ENCODE data around the gene ZNF688. TPM values are rescaled to one million over a fixed set of nuclear protein-coding genes. Genes with fewer than 3 reads are reported as not detected.

ZNF688 gene
- total and polyA plus RNA-seq, 2 of the 13 experiments (the other 11 are each of a cell fraction or from before 2014, with no cell fraction given) = 2.4 to 5.4 TPM

DNA sequence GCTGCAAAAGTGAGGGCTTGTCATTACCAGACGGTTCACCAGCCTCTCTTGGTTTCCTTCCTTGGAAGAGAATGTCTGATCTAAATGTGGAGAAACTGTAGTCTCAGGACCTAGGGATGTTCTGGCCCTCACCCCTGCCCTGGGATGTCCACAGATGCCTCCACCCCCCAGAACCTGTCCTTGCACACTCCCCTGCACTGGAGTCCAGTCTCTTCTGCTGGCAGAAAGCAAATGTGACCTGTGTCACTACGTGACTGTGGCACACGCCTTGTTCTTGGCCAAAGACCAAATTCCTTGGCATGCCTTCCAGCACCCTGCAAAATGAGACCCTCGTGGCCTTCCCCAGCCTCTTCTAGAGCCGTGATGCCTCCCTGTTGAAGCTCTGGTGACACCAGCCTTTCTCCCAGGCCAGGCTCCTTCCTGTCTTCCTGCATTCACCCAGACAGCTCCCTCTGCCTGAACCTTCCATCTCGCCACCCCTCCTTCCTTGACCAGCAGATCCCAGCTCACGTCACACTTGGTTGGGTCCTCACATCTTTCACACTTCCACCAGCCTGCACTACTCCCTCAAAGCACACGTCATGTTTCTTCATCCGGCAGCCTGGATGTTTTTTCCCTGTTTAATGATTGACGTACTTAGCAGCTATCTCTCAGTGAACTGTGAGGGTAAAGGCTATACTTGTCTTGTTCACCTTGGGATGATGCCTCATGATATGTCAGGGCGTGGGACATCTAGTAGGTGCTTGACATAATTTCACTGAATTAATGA is 49.5 kb downstream of the ZNF688 start (continued):
- TF ChIP-seq ZNF75D (CRISPR knock-in tag; IDR thresholded peaks at IDR 0.05; ENCODE audit: borderline replicate concordance) (no peak), RFX5 (IDR thresholded peaks at IDR 0.05; ENCODE audit: low read depth, low read length) (0 out of 2 replicates have a peak, but pooled peaks have one; percentile 19), TBX3 (IDR thresholded peaks at IDR 0.05; ENCODE audit: borderline replicate concordance) (peak; percentile 43; the same call in 1 of the 2 replicates), GABPB1 (CRISPR knock-in tag; IDR thresholded peaks at IDR 0.05) (peak; percentile 75; the same call in 1 of the 2 replicates), ZNF782 (CRISPR knock-in tag; IDR thresholded peaks at IDR 0.05; ENCODE audit: borderline replicate concordance) (peak; percentile 76; the same call in 1 of the 2 replicates), ZNF225 (CRISPR knock-in tag; IDR thresholded peaks at IDR 0.05) (peak; percentile 22; the same call in 1 of the 2 replicates), ZNF607 (CRISPR knock-in tag; IDR thresholded peaks at IDR 0.05; ENCODE audit: borderline replicate concordance) (peak; percentile 69; the same call in 1 of the 2 replicates), MYC (CRISPR knock-in tag; IDR thresholded peaks at IDR 0.05; ENCODE audit: borderline replicate concordance) (peak; percentile 30; the same call in 1 of the 2 replicates), ZNF746 (CRISPR knock-in tag; IDR thresholded peaks at IDR 0.05) (peak; percentile 64; the same call in 1 of the 2 replicates), SMARCE1 (IDR thresholded peaks at IDR 0.05; ENCODE audit: borderline replicate concordance) (no peak), ELF3 (CRISPR knock-in tag; IDR thresholded peaks at IDR 0.05) (peak; percentile 64; the same call in 1 of the 2 replicates), ZNF333 (CRISPR knock-in tag; IDR thresholded peaks at IDR 0.05; ENCODE audit: borderline replicate concordance) (peak; percentile 69; the same call in 1 of the 2 replicates)
- TF ChIP-seq, protein P1, sequence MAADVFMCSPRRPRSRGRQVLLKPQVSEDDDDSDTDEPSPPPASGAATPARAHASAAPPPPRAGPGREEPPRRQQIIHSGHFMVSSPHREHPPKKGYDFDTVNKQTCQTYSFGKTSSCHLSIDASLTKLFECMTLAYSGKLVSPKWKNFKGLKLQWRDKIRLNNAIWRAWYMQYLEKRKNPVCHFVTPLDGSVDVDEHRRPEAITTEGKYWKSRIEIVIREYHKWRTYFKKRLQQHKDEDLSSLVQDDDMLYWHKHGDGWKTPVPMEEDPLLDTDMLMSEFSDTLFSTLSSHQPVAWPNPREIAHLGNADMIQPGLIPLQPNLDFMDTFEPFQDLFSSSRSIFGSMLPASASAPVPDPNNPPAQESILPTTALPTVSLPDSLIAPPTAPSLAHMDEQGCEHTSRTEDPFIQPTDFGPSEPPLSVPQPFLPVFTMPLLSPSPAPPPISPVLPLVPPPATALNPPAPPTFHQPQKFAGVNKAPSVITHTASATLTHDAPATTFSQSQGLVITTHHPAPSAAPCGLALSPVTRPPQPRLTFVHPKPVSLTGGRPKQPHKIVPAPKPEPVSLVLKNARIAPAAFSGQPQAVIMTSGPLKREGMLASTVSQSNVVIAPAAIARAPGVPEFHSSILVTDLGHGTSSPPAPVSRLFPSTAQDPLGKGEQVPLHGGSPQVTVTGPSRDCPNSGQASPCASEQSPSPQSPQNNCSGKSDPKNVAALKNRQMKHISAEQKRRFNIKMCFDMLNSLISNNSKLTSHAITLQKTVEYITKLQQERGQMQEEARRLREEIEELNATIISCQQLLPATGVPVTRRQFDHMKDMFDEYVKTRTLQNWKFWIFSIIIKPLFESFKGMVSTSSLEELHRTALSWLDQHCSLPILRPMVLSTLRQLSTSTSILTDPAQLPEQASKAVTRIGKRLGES (CRISPR knock-in tag; IDR thresholded peaks at IDR 0.05; ENCODE audit: borderline replicate concordance) = no peak
- TF ChIP-seq, protein P2, sequence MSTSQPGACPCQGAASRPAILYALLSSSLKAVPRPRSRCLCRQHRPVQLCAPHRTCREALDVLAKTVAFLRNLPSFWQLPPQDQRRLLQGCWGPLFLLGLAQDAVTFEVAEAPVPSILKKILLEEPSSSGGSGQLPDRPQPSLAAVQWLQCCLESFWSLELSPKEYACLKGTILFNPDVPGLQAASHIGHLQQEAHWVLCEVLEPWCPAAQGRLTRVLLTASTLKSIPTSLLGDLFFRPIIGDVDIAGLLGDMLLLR (CRISPR knock-in tag; IDR thresholded peaks at IDR 0.05) = peak; percentile 73; the same call in 1 of the 2 replicates
- TF ChIP-seq, protein P3, sequence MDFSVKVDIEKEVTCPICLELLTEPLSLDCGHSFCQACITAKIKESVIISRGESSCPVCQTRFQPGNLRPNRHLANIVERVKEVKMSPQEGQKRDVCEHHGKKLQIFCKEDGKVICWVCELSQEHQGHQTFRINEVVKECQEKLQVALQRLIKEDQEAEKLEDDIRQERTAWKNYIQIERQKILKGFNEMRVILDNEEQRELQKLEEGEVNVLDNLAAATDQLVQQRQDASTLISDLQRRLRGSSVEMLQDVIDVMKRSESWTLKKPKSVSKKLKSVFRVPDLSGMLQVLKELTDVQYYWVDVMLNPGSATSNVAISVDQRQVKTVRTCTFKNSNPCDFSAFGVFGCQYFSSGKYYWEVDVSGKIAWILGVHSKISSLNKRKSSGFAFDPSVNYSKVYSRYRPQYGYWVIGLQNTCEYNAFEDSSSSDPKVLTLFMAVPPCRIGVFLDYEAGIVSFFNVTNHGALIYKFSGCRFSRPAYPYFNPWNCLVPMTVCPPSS (IDR thresholded peaks at IDR 0.05) = no peak
- TF ChIP-seq, protein P4, sequence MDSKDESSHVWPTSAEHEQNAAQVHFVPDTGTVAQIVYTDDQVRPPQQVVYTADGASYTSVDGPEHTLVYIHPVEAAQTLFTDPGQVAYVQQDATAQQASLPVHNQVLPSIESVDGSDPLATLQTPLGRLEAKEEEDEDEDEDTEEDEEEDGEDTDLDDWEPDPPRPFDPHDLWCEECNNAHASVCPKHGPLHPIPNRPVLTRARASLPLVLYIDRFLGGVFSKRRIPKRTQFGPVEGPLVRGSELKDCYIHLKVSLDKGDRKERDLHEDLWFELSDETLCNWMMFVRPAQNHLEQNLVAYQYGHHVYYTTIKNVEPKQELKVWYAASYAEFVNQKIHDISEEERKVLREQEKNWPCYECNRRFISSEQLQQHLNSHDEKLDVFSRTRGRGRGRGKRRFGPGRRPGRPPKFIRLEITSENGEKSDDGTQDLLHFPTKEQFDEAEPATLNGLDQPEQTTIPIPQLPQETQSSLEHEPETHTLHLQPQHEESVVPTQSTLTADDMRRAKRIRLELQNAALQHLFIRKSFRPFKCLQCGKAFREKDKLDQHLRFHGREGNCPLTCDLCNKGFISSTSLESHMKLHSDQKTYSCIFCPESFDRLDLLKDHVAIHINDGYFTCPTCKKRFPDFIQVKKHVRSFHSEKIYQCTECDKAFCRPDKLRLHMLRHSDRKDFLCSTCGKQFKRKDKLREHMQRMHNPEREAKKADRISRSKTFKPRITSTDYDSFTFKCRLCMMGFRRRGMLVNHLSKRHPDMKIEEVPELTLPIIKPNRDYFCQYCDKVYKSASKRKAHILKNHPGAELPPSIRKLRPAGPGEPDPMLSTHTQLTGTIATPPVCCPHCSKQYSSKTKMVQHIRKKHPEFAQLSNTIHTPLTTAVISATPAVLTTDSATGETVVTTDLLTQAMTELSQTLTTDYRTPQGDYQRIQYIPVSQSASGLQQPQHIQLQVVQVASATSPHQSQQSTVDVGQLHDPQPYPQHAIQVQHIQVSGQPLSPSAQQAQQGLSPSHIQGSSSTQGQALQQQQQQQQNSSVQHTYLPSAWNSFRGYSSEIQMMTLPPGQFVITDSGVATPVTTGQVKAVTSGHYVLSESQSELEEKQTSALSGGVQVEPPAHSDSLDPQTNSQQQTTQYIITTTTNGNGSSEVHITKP (CRISPR knock-in tag; IDR thresholded peaks at IDR 0.05; ENCODE audit: low read depth) = peak; percentile 18; the same call in 1 of the 2 replicates
- TF ChIP-seq, protein P5, sequence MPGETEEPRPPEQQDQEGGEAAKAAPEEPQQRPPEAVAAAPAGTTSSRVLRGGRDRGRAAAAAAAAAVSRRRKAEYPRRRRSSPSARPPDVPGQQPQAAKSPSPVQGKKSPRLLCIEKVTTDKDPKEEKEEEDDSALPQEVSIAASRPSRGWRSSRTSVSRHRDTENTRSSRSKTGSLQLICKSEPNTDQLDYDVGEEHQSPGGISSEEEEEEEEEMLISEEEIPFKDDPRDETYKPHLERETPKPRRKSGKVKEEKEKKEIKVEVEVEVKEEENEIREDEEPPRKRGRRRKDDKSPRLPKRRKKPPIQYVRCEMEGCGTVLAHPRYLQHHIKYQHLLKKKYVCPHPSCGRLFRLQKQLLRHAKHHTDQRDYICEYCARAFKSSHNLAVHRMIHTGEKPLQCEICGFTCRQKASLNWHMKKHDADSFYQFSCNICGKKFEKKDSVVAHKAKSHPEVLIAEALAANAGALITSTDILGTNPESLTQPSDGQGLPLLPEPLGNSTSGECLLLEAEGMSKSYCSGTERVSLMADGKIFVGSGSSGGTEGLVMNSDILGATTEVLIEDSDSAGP (CRISPR knock-in tag; IDR thresholded peaks at IDR 0.05; ENCODE audit: borderline replicate concordance) = peak; percentile 64

Data from HepG2 (cell line).